ENCODE measurements around the gene ARHGAP25.

The ARHGAP25 gene

DNA sequence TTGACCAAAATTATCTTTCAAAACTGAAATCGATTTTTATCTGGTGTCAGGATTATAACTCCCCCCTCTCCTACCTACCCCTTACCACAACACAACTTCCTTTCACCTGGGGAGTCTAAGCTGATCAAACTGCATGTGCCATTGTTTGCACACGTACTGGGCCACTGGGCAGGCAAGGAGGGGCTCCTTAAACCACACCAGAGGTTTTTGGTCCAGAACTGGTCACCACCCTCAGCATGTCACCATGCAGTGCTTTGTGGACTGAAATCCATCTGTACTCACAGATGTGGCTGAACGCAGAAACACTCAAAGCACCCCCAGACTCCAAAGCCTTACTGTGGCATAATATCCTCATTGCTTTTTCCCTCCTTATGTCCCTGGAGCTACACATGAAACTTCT is 13.9 kb upstream of the ARHGAP25 start:
- no peak for DNase-seq

DNA sequence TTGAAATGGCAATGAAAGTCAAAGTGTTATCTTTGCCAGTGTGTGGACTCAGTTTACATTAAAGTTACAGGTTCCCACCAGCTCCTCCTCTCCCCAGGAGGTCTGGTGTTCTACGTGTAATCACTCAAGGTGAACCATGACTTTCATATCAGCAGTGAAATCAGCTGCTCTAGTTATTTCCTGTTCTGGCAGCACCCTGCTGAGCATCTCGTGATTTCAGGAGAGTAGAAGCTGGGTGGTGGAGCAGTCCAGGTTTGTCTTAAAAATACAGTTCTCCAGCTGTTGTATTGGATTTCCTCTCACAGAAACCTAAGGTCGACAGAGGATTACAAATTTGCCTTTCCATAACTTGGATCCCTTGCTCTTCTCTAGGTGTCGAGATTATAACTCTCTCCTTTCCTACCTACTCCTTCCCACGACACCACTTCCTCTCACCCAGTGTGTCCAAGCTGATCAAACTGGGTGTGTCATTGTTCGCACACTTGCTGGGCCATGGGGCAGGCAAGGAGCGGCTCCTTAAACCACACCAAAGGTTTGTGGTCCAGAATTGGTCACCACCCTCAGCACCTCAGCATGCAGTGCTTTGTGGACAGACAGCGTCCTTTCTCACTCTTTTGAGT is 13.0 kb upstream of the ARHGAP25 start:
- DNase-seq, result no peak

DNA sequence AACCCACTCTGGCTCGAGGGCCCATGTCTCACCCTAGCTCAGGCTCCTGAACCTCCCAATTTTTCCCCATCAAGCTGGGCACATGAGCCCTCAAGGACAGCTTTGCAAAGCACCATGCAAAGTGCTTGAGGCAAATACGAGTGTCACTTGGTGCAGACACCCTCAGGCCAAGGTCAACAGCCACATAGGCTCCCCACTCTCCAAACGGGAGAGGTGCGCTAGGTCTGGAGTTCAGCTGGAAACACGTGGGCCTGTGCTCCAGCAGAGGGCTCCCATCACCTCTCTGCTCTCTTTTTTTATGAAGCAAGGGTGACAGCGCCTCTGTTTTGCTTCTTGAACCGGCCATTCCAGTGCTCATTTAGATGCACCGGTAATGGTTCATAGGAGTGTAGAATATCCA is 11.9 kb upstream of the ARHGAP25 start:
- no peak for DNase-seq

DNA sequence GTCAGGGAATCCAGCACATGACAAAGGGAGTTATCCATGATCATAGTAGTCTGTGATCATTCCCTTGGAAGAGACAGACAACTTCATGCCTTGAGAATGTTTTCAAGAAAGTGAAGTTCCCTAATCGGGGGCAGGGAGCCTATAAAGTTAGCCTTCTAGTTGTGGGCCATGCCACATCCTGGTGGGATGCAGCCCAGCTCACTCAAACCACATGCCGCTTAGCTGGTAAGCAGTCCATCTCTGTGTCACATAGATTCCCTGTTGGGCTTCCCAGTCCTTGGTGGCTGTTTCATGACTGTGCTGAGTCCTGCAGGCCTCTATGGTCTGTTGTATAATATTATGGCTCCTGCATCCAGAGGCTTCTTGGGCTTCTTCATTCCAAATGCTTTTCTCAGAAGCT is 11.4 kb upstream of the ARHGAP25 start:
- DNase-seq, result no peak

DNA sequence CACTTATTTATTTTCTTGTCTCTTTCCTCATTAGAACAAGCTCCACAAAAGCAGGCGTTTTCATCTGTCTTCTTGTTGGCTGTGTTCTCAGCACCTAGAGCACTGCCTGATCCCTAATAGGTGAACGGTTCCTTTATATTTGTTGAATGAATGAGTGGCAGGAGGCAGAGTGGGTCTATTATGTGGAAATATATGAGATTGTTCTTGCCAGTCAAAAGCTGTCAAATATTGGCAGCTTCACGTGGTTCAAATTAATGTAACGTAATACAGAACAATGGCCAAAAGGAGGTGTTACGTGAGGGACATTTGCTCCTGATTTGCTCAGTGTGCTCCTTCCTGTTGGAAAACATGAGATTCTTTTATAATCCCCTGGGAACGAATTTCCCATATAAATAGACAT is 8.5 kb upstream of the ARHGAP25 start:
- no peak for DNase-seq

DNA sequence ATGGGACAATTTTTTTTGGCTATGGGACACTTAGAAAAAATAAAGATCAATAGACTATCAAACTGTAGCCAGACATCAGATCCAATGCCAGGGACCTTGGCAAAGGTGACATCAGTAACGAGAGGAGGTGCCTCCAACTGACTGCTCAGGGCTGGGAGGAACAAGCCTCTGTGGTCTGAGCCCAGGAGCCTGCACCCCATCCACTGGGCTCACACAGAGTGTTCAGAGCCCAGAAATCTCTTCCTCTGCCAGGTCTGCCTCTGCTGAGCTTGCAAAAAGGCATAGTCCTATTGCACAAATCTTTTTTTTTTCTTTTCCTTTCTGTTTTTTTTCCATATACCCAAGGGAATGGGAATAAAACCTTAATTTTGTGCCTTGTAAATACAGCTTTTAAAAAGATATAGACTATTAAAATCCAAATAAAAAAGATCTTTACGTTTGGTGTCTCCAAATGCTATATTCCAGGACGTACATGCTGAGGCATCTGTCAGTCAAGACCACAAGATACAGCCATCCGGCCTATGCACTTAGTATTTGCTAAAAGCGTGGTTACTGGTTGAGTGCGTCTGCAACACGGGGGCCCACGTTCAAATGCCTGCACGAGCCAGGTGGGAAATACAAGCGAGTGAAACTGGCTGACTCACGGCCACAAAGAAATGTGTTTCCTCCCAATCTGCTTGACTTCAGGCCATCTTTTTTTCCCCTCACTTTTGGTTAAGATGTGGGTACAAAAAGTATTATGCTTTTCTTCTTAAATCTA is 7.8 kb upstream of the ARHGAP25 start:
- DNase-seq, result no peak

DNA sequence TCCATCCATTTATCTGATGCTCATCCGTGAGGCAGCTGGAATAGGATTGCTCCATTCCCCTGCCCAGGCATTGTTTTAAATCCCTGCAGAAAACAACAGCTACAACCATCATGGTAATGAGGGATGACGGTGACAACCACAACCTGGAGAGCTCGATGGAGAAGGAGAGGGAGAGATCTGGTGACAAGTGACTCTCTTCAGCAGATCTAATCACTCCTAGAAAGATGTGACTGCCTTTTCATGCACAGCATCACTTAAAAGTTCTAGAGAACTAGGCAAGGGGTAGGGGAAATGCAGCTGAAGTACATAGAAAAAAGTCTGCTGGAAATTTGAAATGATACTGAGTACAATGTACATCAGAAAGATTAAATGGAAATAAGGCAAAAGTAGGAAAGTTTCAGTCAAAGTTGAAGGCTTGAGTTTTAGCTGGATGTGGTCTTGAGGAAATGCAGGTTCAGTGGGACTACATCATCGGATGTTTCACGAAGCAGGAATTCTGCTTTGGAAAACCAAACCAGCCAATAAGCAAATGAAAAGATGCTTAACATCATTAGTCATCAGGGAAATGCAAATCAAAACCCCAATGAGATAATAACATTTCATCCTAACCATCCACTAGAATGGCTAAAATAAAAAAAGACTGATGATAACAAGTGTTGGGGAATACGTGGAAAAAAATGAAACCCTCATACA is 6.8 kb upstream of the ARHGAP25 start:
- no peak for DNase-seq

DNA sequence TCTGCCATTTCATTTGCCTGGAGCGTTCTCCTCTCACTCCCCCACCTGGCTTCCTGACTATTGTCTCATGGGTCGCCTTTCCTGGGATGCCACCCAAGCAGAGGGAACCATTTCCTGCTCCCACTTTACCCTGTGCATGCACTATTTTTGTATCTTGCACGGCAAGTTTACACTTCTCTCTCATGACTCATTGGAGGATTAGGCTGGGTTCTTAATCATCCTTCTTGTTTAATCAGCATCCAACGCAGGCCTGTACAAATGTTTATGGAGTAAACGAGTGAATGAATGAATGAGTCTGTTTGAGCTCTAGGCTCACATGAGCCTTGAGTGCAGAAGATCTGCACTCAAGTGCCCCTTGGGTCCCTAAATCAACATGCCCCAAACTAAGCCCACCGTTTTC is 3.8 kb upstream of the ARHGAP25 start:
- no peak for DNase-seq

DNA sequence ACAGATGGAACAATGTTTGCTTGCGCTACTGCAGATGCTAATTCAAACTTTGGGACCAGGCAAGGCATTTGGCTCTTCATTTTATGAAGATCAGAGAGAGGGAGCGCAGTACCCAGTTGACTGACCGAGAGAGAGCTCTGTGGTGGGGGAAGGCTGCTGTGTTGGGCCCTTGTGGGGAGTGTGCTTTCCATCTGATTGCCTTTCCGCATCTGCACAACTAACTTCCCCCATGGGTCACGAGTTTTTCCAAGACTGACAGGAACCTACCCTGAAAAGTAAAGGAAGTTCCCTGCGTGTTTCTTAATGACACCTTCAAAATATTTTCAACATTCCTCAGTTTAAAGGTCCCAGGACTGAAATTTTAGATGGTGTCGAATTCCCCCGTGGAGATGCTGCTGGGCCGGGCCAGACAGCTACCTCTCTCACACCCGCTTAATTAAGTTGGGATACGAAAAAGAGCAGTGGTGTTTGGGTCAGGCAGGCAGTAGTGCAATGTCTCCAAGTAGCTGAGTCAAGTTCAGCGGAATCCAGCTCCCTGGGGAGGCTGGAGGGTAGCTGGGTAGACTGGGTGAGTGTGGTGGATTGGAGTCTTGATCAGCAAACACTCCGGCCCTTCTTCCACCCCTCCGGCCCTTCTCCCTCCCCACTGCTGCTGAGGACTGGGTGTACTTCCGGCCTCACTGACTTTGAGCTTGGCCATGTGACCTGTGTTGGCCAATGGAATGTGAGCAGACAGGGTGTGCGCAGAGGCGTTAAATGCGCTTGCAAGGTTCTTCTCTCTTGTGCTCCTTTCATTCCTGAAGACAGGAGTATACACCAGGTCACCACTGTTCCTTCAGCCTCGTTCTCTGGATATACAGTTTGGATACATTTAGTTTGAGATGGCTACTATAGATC is 2.3 kb upstream of the ARHGAP25 start:
- DNase-seq, result no peak

DNA sequence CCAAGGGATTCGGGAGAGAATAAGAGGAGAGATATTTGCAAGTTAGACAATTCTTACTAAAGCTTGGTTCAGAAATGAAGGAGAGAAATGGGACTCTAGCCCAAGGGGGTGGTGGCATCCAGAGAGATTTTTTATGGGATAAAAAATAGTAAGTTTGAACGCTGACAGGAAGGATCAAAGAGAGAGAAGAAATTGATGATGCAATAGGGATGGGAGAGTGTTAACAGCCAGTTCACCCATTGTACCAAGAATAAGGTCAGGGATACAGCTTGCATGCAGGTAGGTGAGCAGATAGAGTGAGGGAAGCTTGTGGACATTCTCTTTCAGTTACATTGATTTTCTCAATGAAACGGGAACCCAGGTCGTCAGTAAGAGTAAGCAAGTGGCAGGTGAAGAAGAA is 1.2 kb upstream of the ARHGAP25 start:
- no peak for DNase-seq

DNA sequence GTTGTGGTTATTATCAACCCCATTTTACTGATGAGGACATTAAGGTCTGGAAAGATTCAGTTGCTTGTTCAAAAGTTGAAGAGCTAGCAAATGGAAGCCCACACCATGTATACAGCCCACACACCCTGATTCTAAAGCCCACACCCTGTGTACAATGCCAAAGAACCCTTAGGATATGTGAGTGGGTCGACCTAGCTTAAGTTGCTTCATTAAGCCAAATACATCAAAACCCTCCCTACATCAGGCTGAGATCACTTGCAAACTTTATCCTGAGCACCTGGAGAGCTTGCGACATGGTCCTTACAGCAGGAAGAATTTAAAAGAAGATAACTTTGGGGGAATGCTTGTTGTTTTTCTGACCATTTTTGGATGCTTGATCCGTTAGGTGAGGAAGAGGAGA is 435 bp upstream of the ARHGAP25 start:
- no peak for DNase-seq

DNA sequence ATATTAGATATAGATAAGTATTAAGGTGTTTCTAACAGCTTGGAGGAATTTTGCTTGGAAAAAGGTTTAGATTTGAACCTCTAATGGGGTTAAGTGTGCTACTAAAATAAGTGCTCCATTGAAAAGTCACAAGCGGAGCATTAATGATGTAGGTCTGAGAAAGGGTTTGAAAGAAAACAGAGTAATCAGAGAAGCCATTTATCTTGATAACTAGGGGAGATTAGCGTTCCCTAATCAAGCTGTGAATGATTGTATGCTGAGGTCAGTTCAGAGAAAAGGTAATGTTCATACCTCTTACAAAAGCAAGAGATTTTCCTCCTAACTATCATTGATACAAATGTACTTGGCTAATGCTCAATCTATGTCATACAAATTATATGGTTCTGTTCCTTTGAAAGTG is 1.5 kb downstream of the ARHGAP25 start:
- DNase-seq, result no peak

DNA sequence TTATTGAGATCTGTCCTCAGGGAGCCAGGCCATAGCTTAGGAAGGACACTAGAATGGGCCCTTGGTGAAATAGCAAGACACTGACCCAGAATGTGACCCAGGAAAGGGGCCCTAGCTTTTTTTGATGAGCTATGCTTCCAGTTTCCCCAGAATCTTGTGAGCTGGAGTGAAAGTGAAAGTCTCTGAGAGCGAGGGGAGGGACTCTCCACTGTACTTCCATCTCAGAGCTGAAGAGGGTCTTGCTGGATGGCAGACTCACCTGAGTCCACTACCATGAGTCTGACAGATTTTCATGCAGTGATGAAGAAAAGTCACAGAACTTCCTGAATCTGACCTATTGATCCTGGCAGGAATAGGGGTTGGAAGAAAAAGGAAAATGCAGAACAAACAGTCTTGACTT is 3.1 kb downstream of the ARHGAP25 start:
- no peak for DNase-seq

DNA sequence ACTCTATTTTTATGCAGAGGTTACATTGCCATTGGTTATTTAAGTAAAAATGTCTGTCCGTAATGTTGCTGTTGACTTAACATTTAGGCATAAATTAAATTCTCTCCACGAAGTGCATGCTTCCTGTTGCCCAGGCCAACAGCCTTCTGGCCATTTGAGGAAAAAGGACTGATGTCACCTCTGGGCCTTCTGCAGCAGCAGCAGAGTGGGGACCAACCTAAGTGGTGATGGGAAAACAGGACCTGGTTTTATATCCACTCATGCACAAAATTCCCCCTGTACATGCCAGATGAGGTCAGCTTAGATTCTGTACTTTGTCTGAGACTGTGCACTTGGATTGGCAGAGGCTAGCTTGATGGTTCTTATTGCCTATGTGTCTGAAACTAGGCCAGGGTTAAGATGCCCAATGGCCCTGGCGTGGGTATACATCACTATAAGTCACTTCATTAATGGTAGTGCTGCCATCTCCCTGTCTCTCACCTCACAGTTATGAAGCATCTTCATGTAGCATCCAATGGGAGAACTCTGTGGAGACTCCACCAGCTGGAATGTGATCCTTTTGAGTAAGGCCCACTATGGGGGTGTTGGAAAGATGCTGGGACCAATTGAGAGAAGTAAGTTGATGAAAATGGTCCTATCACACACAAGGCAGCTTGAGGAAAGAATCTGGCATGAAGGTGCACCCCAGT is 4.4 kb downstream of the ARHGAP25 start:
- no peak for DNase-seq

DNA sequence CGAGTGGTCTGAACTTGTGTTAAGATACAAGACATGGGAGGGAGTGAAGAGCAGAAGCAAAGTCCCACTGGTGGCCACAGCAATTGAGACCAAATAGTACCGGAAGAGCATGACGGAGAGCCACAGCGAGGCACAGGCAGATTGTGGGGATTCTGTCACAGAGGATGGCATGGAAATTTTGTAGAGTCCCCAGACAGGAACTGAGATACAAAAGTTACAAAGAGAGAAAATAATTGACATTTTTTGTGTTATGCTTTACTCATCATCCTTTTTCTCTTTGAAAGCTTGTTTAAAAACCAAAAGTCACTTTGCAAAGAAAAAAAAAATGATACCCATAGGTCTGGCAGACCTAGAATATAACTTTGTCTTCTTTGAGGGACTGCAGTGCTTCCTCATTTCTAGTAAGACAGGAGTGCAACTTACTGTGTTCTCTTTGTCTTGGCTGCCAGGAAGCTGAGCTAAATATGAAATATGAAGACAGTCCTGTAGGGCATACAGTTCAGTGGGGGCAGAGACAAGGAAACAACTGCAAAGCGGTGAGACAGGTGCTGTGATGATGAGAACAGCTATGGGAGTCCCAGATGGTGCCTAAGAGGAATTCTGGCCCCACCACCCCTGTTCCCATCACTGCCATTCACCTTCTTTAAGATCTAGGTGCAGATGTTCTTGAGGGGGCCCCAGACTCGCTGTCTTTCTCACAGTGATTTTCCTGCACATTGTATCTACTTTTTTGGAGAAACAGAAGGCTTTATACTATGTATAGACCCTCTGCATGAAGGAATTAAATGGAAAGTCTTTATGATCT is 5.2 kb downstream of the ARHGAP25 start:
- DNase-seq, result no peak

DNA sequence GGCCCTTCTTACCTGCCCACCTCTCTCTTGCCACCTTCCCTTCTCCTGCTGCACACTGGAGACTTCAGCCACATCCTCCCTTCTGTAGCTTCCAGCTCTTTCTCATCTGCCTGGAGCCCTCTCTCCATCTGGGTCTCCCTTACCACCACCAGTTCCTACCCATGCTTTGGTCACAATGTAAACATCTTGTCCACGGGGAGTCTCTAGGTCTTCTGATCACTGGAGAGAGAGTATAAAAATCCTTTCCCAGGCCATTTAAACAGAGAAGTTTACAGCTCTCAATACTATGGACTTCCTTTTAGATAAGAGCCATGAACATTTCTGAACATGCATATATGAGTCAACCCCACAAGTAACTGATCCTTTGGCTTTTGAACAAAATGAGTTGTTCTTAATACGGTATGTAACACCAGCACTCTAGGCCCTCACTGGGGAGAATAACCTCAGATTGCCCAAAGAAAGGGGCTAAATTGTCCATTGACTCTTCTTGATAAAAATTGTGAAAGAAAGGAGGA is 5.8 kb downstream of the ARHGAP25 start:
- no peak for DNase-seq

DNA sequence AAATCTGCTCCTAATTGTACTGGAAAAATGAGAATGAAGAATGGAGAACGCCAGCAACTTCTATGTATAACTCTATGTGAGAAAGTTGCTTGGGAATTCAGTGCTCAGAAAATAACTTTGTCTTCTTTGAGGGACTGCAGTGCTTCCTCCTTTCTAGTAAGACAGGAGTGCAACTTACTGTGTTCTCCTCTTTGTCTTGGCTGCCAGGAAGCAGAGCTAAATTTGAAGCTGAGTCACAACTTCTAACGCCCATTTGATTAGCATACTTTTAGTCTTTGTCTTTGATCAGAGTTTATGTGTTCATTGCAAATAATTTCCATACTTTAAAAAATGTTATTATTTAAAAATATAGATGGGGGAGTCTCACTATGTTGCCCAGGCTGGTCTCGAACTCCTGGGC is 6.6 kb downstream of the ARHGAP25 start:
- no peak for DNase-seq

DNA sequence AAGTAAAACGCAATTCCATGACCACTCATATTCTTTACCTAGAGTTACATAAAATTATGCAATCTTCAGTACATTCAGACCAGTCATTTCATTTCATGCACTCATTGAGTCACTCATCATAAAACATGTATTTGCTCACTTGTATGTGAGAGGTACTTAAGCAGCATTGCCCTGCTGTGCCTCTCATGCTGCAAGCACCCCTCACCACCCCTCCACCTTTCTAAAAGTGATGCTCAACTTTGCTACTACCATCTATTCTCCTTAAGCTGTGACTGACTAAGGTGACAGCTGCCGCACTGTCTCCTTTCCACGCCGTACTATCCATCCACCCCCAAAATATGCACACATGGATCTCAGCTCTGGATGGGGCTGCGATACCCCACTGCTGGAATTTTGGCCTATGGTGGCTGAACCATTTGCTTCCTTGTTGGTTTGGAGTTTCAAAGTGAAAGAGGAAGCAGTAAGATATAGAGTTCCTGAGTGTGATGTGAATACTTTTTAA is 7.2 kb downstream of the ARHGAP25 start:
- no peak for DNase-seq

DNA sequence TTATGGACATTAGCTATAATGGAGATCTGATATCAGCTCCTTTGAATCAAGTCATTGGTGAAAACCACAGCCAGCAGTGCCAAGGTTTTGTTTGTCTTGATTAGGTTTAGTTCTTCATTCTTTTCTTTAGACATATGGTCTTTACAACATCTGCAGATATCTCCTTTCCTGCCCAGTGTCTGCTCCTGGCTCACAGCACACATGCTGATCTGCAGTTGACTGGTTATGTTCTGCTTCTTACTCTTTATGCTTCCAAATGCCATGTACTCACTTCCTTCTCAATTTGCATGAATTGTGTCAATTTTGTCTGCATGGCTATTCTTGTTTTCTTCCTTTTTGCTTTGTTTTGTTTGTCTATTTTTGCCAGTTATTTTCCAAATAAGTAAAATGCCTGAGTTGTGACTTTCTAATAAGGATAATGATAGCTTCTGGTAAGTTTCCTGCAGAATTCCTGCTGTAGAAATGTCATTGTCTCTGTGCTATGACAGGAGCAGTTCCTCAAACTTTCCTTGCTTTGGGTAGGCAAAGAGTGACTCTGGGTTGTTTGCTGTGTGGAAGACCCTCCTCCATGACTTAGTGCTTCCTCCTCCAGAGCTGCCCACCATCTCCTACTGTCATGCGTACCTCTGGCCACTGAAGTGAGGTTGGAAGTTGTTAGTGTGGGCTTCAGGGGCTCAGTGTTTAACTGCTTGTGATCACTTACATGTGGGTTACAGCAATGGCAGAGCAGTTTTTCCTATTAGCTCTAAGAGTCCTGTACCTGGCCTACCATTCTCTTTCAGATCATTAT is 8.2 kb downstream of the ARHGAP25 start:
- no peak for DNase-seq

DNA sequence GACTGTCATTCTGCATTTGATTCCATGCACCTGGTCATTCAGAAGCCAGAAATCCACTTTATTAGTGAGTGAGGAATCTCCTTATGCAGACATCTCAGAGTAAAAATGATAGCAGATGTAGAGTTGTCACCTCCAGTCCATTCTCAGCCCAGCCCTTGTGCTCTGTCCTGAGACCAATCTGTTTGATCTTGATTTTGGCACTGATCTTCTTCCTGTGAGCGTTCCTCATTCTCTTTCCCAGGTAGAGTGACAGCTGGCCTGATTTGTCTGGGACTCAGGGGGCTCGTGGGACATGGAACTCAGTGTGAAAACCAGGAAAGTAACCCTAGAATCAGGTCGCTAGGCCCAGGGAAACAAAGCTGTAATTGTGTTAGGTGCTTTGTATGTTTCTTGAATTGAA is 8.9 kb downstream of the ARHGAP25 start:
- no peak for DNase-seq
